Measurements from ENCODE around the gene XIRP2. TPM values are rescaled to one million over a fixed set of nuclear protein-coding genes. Genes with fewer than 3 reads are reported as not detected.

XIRP2 gene, protein sequence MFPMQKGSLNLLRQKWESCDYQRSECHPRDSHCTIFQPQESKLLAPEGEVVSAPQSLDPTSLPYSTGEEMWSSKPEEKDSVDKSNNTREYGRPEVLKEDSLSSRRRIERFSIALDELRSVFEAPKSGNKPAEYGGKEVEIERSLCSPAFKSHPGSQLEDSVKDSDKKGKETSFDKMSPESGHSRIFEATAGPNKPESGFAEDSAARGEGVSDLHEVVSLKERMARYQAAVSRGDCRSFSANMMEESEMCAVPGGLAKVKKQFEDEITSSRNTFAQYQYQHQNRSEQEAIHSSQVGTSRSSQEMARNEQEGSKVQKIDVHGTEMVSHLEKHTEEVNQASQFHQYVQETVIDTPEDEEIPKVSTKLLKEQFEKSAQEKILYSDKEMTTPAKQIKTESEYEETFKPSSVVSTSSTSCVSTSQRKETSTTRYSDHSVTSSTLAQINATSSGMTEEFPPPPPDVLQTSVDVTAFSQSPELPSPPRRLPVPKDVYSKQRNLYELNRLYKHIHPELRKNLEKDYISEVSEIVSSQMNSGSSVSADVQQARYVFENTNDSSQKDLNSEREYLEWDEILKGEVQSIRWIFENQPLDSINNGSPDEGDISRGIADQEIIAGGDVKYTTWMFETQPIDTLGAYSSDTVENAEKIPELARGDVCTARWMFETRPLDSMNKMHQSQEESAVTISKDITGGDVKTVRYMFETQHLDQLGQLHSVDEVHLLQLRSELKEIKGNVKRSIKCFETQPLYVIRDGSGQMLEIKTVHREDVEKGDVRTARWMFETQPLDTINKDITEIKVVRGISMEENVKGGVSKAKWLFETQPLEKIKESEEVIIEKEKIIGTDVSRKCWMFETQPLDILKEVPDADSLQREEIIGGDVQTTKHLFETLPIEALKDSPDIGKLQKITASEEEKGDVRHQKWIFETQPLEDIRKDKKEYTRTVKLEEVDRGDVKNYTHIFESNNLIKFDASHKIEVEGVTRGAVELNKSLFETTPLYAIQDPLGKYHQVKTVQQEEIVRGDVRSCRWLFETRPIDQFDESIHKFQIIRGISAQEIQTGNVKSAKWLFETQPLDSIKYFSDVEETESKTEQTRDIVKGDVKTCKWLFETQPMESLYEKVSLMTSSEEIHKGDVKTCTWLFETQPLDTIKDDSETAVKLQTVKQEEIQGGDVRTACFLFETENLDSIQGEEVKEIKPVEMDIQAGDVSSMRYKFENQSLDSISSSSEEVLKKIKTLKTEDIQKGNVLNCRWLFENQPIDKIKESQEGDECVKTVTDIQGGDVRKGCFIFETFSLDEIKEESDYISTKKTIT (N-terminal part only)
- total RNA-seq (2022; extraction: Qiagen RNA extraction; ENCODE audit: low read depth), result not detected in 5 replicates

GRCh38 chr2:166888180-166888579 lies at the start of gene XIRP2:
Gene XIRP2 (plus strand): TSS chr2:166888480. CDS start chr2:166903483, 15,003 bp downstream.

DNA sequence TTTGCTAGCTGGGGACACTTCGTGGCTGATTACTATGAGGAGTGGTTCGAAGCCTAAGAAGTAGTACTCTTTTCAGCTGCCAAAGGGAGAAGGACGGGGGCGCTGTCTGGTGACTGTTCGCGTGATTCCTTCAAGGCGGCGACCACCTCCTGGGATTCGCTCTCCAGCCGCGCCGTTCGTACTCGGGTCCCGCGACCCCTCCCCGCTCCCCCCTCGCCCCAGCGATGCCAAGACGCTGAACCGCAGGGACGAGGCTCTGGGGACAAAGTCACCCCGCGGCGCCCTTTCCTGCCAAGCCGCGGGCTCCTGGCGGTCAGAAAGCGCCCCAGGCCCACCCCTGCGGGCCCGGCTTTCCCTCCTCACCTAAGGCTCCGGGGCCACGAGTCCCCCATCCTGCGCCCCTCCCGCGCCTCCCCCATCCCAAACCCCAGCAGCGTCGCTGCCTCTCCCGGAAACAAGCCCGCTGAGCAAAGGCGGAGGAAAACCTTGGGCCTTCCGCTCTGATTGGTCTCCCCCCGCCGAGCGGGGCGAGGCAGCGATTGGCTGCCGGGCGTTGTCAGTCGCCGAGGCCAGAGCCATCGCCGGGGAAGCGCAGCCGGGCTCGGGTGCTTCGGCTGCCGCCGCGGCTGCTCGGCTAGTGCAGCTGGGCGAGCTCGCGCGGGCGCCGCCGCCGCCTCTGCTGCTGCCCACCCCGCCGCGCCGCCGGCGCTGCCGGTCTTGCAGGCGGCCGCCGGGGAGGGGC lies 404.3 kb downstream of the XIRP2 start, which contains the start of gene B3GALT1:
B3GALT1 (plus strand) TSS at position 572 of the 742 bp plus-strand sequence.

Measured in A549 treated with CpdA at 1 μM for 4 hours (cell line).